ENCODE measurements around the gene ABHD11. TPM values are rescaled to one million over a fixed set of nuclear protein-coding genes. Genes with fewer than 3 reads are reported as not detected.

The ABHD11 gene
- total RNA-seq, 1 donor = 8.2 TPM

DNA sequence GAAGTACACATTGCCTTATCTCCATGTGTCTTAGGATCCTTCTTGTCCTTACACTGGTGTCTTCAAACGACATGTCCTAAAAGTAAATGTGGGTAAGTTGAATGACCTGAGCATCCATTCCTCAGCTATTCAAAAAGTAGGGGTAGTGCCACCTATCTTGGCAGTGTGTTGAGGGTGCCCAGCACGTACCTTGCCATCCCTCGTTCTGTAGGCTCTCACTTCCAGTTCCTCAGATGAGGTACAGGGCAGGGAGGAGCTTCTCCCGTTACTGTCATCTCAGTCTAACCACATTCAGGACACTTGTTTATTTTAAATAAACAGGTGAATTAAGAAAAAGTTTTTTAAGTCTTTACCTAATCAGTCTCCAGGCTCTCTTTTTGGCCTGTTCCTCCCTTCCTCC is 42.2 kb downstream of the ABHD11 start:
- H3K4me3 ChIP-seq (ENCODE audit: low read depth, low read length) = no peak overlapping the region
- no peak for DNase-seq (ENCODE audit: low read depth)
- TF ChIP-seq, protein P1, sequence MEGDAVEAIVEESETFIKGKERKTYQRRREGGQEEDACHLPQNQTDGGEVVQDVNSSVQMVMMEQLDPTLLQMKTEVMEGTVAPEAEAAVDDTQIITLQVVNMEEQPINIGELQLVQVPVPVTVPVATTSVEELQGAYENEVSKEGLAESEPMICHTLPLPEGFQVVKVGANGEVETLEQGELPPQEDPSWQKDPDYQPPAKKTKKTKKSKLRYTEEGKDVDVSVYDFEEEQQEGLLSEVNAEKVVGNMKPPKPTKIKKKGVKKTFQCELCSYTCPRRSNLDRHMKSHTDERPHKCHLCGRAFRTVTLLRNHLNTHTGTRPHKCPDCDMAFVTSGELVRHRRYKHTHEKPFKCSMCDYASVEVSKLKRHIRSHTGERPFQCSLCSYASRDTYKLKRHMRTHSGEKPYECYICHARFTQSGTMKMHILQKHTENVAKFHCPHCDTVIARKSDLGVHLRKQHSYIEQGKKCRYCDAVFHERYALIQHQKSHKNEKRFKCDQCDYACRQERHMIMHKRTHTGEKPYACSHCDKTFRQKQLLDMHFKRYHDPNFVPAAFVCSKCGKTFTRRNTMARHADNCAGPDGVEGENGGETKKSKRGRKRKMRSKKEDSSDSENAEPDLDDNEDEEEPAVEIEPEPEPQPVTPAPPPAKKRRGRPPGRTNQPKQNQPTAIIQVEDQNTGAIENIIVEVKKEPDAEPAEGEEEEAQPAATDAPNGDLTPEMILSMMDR (IDR thresholded peaks at IDR 0.05; ENCODE audit: insufficient read depth, low read depth, low read length) = no peak

- H3K4me3 ChIP-seq (ENCODE audit: low read depth, low read length) = no peak overlapping the region
- no peak for DNase-seq (ENCODE audit: low read depth)
- TF ChIP-seq, protein P1 (IDR thresholded peaks at IDR 0.05; ENCODE audit: insufficient read depth, low read depth, low read length) = no peak
Measured at GRCh38 chr7:73690646-73691045, 48.0 kb downstream of the ABHD11 start.

DNA sequence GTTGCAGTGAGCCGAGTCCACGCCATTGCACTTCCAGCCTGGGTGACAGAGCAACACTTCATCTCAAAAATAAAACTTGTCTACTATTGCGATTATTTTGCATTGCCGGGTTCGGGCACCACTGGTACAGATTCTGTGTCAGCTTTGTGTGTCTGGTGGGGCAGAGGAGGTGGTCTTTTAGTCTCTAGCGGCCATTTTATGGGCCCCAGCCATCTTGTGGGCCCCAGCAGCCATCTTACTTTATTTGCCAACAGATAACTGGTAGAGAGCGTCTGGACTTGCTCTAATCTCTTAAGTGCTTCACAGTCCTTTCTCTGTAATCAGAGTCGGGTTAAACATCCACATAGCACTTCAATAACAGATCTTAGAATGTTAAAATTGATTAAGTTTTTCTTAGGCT is 50.3 kb downstream of the ABHD11 start:
- no peak for DNase-seq (ENCODE audit: low read depth)
- no peak overlapping the region for H3K4me3 ChIP-seq (ENCODE audit: low read depth, low read length)
- TF ChIP-seq, protein P1 (IDR thresholded peaks at IDR 0.05; ENCODE audit: insufficient read depth, low read depth, low read length) = no peak

Small RNA genes within 50 kb of the gene (small RNA-seq; reads per million reads assigned to genes)
- gene MIR4284 = not detected
- gene RN7SL265P = not detected

Other genes with a start within 250 kb of the ABHD11 start
- 57.0 and 64.3 TPM in 2 replicates for gene BAZ1B, start 216.5 kb downstream of the ABHD11 start, total RNA-seq
- 27.2 and 30.3 TPM in 2 replicates for gene BCL7B, start 181.1 kb downstream of the ABHD11 start, total RNA-seq
- 64.4 and 68.7 TPM in 2 replicates for gene TBL2, start 160.2 kb downstream of the ABHD11 start, total RNA-seq
- gene MLXIPL, start 114.3 kb downstream of the ABHD11 start, total RNA-seq = not detected in 2 replicates
- gene VPS37D, start 71.0 kb downstream of the ABHD11 start, total RNA-seq = 3.0 and 4.2 TPM in 2 replicates
- 2.3 and 3.0 TPM in 2 replicates for gene DNAJC30, start 55.3 kb downstream of the ABHD11 start, total RNA-seq
- 38.0 and 39.7 TPM in 2 replicates for gene BUD23, start 55.2 kb downstream of the ABHD11 start, total RNA-seq
- gene STX1A, start 19.1 kb downstream of the ABHD11 start, total RNA-seq = 6.8 and 8.2 TPM in 2 replicates
- gene CLDN3, start 31.5 kb upstream of the ABHD11 start, total RNA-seq = not detected in 2 replicates
- under 0.01 and 0.86 TPM in 2 replicates for gene CLDN4, start 92.2 kb upstream of the ABHD11 start, total RNA-seq
- gene METTL27, start 103.7 kb upstream of the ABHD11 start, total RNA-seq = 1.6 and 2.6 TPM in 2 replicates
- not detected in 2 replicates for gene TMEM270, start 122.4 kb upstream of the ABHD11 start, total RNA-seq

Measured in fibroblast of villous mesenchyme (primary cell).